ENCODE measurements around the gene TTC27. TPM values are rescaled to one million over a fixed set of nuclear protein-coding genes. Genes with fewer than 3 reads are reported as not detected.

Gene TTC27
- total and polyA plus RNA-seq, 9 donors: 9.9 to 21.2 (median 15.3) TPM

GRCh38 chr2:32805104-32806095, 177.6 kb downstream of the TTC27 start:
- Histone ChIP-seq H3K9me3 (no peaks in the 10 kb centered on the region), H3K27me3 (no peaks in the 10 kb centered on the region), H3K27ac (no peak overlapping the region), H3K4me1 (ENCODE audit: insufficient read depth) (no peaks in the 10 kb centered on the region), H3K36me3 (no peaks in the 10 kb centered on the region), H3K4me3 (no peak overlapping the region)
- TF ChIP-seq EP300 (IDR thresholded peaks at IDR 0.05): no peak
- no peak for TF ChIP-seq POLR2A (IDR thresholded peaks at IDR 0.05)
- no peak for TF ChIP-seq CTCF (IDR thresholded peaks at IDR 0.05)
- intact Hi-C loops (cut with DNase I): no loop called here
- WGBS, 3 donors: 70 to 73% (median 73%) methylated on average over 4 of the region's 4 CpGs
- no peak for DNase-seq

GRCh38 chr2:32806857-32807256, 179.0 kb downstream of the TTC27 start:
- H3K27me3 ChIP-seq: no peaks in the 10 kb centered on the region
- H3K36me3 ChIP-seq: no peaks in the 10 kb centered on the region
- H3K9me3 ChIP-seq: no peaks in the 10 kb centered on the region
- WGBS, 3 donors: 93 to 96% (median 93%) methylated on average over 1 of the region's 1 CpG
- no peaks in the 10 kb centered on the region for H3K4me1 ChIP-seq (ENCODE audit: insufficient read depth)
- H3K27ac ChIP-seq: no peak overlapping the region
- intact Hi-C loops (cut with DNase I): no loop called here
- TF ChIP-seq EP300 (IDR thresholded peaks at IDR 0.05): no peak
- TF ChIP-seq CTCF (IDR thresholded peaks at IDR 0.05): no peak
- TF ChIP-seq POLR2A (IDR thresholded peaks at IDR 0.05): no peak
- DNase-seq: no peak
- no peak overlapping the region for H3K4me3 ChIP-seq

- Histone ChIP-seq H3K36me3 (no peaks in the 10 kb centered on the region), H3K9me3 (no peaks in the 10 kb centered on the region), H3K27ac (no peak overlapping the region), H3K4me3 (no peak overlapping the region), H3K4me1 (ENCODE audit: insufficient read depth) (no peaks in the 10 kb centered on the region), H3K27me3 (no peaks in the 10 kb centered on the region)
- intact Hi-C loops (cut with DNase I): no loop called here
- WGBS, 3 donors: 92 to 94% (median 93%) methylated on average over 5 of the region's 5 CpGs
- DNase-seq: no peak
- no peak for TF ChIP-seq CTCF (IDR thresholded peaks at IDR 0.05)
- no peak for TF ChIP-seq EP300 (IDR thresholded peaks at IDR 0.05)
- no peak for TF ChIP-seq POLR2A (IDR thresholded peaks at IDR 0.05)
These were observed 179.8 kb downstream of the TTC27 start for GRCh38 chr2:32807662-32808061.

GRCh38 chr2:32810909-32811495, 183.2 kb downstream of the TTC27 start:
- intact Hi-C loops (cut with DNase I): no loop called here
- no peak overlapping the region for H3K27ac ChIP-seq
- WGBS, 3 donors: 64 to 90% (median 72%) methylated on average over 4 of the region's 4 CpGs
- no peaks in the 10 kb centered on the region for H3K4me1 ChIP-seq (ENCODE audit: insufficient read depth)
- no peak overlapping the region for H3K4me3 ChIP-seq
- no peaks in the 10 kb centered on the region for H3K36me3 ChIP-seq
- H3K27me3 ChIP-seq: no peaks in the 10 kb centered on the region
- DNase-seq: no peak
- TF ChIP-seq EP300 (IDR thresholded peaks at IDR 0.05) (no peak), CTCF (IDR thresholded peaks at IDR 0.05) (no peak), POLR2A (IDR thresholded peaks at IDR 0.05) (no peak)
- no peaks in the 10 kb centered on the region for H3K9me3 ChIP-seq

Data from ovary (tissue), 9 donors.